HG03521 (cell line): Measurements from ENCODE around the gene MOV10L1.

ENCODE experiments used
- ATAC-seq: cut with Tn5 transposase; IDR thresholded peaks from one replicate; pipeline ENCODE4 v1.9.1; 2021; ENCODE audit warnings: mild to moderate bottlenecking, moderate library complexity; ENCODE audit not compliant: unreplicated experiment

The MOV10L1 gene

DNA sequence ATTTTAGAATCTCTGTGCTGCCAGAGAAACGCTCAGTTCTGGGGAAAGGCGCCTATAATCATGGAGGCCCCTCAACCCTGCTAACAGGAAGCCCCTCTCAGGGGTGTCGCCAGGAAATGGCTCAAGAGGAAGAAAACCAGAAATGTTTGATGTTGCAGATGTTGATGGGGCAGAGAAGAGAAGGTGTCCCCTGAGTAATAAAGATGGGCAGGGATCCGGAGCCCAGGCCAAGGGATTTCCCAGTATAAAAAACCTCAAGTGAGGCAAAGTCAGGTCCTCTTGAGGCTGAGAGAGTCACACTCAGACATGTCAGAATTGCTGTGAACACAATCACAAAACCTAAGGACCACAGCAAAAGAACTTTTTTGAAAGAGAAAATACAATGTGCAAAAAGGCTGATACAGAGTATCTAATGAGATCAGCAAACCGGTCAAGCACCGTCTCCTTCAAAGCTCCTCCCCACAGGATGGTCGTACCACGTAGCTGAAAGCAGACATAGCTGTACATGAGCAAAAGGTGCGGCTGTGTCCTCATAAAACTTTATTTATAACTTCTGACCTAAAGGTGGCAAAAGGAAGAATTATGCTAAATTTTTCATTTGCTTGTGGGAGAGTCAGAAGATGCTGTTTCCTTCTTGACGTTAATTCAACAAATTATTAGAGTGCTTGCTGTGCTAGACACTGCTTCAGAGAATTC, 12.2 kb downstream of the MOV10L1 start:
- ATAC-seq, result no peak

- no peak for ATAC-seq
Observed at GRCh38 chr22:50102946-50103345, 13.1 kb downstream of the MOV10L1 start.

DNA sequence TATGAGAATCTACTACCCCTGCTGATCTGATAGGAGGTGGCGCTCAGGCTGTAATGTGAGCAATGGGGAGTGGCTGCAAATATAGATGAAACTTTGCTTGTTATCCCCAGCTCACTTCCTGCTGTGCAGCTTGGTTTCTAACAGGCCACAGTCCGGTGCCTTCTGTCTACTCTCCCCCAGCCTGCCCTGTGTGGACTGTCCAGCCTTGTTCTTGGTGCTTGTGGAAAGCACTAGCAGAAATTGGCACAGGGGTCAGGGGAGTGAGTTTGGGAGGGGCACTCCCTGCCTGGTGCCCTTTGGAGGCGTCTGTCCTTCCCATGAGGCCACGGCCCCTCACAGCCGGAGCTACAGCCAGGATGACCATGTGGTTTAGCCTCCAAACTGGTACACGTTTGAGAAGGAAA, 14.3 kb downstream of the MOV10L1 start:
- ATAC-seq, result no peak

DNA sequence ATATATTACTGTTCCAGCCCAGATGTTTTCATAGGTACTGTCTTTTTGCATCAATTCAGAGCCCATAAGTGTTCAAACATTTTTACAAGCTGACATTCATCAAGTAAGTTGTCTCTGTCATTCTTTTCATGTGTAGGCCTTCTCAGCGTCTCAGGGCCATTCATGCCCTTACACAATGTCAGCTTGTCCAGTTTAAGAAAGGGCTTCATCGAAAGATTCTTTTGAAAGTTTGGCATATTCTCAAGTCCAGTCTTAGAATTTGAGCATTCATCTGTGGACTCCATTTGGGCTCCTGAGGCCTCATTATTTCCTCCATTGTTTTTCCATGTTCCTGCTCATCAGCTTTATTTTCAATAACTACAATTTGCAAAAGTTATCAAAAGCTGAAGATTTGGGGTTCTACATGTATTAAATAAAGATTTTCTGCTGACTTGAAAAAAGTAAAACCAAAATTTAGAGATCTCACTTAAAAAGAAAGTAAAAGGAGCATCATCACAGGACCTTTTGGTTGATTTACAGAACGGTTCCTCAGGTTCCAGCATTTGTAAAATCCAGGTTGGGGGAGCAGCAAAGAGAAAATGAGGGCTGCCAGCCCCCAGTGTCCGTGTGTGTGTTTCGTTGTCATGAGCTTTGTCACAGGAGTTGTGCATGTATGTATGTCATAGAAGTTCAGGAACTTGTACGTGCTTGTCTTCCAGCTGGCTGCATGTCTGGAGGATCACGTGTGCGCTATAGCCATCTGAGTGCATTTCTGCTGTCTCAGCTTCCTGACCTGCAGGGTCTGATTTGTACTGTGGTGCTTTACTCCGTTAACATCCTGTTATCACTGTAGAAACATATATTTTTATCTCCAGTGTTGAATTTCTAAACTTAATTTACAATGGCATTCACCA, 15.6 kb downstream of the MOV10L1 start:
- ATAC-seq, result no peak

- ATAC-seq, result no peak
Observed at GRCh38 chr22:50107529-50107928, 17.7 kb downstream of the MOV10L1 start.

DNA sequence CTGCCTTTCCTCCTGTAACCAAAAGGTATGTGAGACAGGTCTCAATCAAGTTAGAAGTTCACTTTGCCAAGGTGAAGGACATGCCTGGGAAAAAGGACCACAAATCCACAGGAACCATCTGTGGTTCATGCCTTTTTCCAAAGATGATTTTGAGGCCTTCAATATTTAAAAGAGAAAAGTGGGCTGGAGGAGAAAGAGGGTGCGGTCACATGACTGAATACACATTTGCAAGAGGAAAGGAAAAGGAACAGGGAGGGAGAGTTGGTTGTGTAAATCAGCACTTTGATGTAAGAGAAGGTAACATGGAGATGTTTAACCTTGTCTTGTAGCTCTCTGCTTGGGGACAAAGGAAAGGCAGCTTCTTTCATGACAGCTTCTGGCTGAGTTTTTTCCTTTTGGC, 21.2 kb downstream of the MOV10L1 start:
- no peak for ATAC-seq

DNA sequence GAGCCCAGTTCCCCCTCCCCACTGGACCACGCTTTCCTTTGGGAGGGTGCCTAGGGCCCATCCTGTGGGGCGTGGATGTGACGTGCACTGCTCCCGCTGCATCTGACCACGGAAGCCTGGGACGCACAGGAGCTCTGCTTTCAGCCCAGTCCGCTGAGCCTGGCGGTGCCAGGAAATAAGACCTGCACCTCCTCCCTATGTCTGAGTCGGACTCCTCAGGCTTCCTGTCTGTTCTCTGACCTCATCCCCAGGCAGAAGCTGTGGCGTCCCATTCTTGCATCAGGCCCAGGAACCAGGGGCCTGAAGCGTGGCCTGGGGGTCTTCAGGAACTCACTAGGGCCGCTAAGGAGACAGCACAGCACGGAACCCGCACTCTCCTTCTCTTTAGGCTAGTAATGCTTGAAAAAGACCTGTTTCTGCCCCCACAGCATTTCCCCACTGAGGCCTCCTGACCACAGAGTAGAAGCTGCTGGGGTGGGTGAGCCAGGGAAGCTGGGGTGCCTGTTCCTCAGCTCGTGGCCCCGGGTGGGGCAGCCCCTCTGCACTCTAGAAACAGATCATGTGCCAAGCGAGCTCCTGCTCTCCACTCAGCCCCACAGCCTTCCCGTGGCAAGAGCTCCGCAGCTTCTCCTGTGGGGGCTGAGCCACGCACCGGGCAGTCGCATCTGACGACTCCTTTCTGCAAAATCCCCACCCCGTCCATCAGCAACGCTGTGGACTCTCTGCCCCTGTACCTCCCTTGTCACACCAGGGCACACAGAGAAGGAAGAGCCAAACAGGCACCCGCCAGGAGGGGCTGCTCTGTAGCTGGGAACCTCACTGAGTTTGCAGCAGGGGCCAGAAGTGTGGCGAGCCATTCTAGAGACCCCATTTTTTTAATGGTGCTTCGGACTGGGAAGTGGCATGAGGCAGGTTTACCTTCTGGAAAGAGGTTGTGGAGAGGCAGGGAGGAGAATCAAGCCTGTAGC, 22.6 kb downstream of the MOV10L1 start:
- no peak for ATAC-seq

DNA sequence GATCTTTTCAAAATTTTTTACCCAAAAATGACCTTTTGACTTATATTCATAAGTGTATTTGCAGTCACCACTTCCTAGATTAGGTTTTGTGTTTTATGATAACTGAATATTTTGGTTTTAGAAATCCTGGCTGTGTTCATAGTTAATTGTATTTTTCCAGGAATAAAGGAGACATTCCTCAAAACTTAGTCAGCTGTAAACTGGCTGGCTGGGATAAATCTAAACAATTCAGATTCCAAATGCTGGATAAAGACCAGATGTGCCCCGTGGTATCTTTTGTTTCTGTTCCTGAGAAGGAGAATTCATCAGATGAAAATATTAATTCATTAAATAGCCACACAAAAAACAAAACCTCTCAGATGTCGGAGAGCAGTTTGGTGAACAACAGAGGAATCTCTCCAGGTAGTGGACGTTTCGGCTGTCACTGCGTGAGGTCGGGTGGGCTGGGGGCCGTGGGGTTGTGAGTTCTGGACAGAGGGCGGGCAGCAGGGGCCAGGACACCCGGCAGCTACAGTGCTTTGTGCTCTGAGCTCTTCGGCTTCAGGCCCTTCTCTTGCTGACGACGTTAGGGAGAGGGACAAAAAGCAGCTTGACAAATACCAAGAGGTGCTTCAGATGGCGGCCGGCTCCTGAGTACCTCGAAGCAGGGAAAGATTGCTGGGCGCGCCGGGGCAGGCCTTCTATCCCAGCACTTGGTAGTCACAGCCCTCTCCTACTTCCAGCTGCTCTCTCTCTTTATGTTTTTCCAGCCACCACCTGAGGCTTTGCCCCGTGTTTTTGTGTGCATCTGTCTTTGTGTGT, 24.6 kb downstream of the MOV10L1 start:
- ATAC-seq, result no peak

DNA sequence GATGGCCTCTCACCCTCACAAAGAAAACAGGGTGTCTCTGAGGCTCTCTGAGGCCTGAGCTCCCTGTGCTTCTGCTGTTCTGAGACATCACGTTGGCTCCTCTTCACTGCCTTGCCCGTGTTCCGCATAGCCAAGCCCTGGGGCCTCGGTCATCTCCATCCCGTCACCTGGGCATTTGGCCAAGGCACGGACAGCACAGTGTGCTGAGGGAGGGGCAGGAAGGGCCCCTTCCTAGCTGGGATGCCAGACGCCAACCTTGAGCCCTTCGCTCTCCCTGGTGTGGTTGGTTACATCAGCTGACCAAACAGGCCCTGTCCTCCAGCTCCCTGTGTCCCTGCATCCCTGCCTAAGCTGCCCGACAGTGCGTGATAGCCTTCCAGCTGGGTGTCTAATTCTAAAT, 25.9 kb downstream of the MOV10L1 start:
- no peak for ATAC-seq

- no peak for ATAC-seq
Observed at GRCh38 chr22:50117168-50117762, 27.5 kb downstream of the MOV10L1 start.

DNA sequence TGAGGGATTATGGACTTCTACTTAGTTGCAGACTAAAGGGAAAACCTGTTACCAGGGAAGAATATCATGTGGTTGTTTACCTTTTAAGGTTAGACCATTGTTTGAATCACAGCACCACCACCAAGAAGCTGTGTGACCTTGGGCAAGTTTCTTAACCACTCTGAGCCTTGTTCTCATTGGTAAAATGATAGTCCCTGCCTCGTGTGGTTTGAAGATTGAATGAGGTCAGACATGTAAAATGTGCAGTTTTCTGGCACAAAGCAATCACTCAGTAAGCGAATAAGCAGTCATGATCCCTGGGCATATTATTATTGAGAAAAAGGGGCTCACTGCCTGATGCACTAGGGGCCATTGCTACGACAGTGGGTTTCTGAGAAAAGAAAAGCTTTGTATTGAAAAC, 28.3 kb downstream of the MOV10L1 start:
- ATAC-seq, result no peak

GRCh38 chr22:50118557-50119168, 28.9 kb downstream of the MOV10L1 start:
- ATAC-seq, result no peak

DNA sequence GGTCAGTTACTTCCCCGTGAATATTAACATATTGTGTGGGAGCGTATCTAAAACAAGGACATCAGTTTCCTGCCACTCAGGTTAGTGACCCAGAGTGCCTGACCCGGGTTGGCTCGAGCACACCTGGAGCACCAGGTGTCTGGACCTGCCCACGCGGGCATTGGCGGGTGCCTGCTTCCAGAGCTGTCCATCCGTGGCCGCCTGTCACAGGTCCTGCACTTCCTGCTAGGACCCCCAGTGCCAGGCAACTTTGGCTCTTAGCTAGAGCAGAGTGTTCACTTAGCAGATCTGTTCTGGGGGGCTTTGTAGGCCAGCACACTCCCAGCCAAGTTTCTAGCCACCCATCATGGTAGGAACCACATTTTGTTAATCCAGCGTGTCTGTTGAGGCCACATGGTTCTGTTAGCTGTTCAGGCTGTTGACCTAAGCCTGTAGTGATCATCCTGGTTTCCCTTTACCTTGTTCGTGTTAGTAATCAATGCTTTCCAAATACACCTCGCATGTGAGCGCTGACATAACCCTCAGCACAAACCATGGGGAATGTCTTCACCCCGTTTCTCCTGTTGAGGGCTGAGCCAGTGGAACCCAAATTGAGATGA, 29.5 kb downstream of the MOV10L1 start:
- ATAC-seq, result no peak

DNA sequence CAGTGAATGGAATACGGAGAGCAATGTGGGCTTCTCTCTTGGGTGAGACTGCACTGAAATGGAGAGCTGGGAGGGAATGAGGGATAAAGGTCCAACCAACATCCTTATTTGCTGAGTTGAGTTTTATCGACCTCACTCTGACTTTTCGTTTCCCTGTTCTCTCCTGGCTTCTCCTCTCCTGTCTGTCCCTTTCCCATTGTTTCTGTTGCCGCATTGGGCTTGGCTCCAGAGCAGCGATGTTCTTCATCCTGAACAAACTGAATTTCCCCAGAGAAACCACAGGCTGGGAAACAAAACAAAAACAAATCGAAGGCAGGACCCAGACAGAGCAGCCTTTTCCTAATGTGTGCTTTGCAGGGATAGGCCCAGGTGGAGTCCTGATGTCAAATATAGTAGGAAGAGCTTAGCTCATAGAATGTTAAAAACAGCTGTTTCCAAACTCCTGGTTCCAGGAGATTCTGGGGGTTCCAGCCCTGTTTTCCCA, 30.0 kb downstream of the MOV10L1 start:
- no peak for ATAC-seq

- no peak for ATAC-seq
Observed at GRCh38 chr22:50121202-50121740, 31.5 kb downstream of the MOV10L1 start.

GRCh38 chr22:50123119-50123518, 33.3 kb downstream of the MOV10L1 start:
- ATAC-seq, result no peak

GRCh38 chr22:50125029-50125428, 35.2 kb downstream of the MOV10L1 start:
- no peak for ATAC-seq

GRCh38 chr22:50129121-50129736, 39.4 kb downstream of the MOV10L1 start:
- ATAC-seq, result no peak
